Right lobe of liver (tissue), 4 donors: ENCODE measurements around the gene CDK14.

ENCODE experiments used
- POLR2A ChIP-seq: fragments of 450-650 bp; IDR thresholded peaks from one replicate; pipeline ENCODE4 v1.6.1; 2017; ENCODE audit warnings: antibody characterized with exemption, mild to moderate bottlenecking
- TF ChIP-seq, protein P1 (sequence below), 4 donors: fragments of 200-600 bp in 3 of 4; fragments of 450-650 bp in 1 of 4; IDR thresholded peaks; one replicate each; pipeline versions ENCODE4 v1.5.1 to v1.8.0; 2016 to 2022; ENCODE audit warnings: antibody characterized with exemption in 4 of 4, mild to moderate bottlenecking in 2 of 4
- donor health status: DM: no; HTN: no; CAD: no.
- donor health status: DM: no; HTN: no; CAD: no.
- donor health status: DM: no; HTN: yes; CAD: no.

DNA sequence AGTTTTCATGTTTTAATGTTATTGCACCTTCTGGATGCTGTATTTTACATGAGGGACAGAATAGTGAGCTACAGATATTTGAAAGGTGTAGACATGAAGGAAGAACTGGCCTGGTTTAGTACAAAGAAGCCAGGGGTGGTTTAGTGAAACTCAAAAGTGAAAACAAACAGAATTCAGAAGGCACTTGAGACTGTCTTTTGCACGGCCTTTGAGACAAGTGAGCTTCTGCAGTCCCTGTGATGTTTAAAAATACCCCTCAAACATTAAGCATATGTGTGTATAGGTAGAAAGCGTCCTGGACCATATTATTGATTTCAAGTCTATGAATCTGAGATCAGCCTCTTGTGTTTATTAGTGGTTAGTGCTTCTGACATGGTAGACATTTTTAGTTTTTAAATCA, 118.9 kb downstream of the CDK14 start:
- TF ChIP-seq, protein P1, sequence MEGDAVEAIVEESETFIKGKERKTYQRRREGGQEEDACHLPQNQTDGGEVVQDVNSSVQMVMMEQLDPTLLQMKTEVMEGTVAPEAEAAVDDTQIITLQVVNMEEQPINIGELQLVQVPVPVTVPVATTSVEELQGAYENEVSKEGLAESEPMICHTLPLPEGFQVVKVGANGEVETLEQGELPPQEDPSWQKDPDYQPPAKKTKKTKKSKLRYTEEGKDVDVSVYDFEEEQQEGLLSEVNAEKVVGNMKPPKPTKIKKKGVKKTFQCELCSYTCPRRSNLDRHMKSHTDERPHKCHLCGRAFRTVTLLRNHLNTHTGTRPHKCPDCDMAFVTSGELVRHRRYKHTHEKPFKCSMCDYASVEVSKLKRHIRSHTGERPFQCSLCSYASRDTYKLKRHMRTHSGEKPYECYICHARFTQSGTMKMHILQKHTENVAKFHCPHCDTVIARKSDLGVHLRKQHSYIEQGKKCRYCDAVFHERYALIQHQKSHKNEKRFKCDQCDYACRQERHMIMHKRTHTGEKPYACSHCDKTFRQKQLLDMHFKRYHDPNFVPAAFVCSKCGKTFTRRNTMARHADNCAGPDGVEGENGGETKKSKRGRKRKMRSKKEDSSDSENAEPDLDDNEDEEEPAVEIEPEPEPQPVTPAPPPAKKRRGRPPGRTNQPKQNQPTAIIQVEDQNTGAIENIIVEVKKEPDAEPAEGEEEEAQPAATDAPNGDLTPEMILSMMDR (IDR thresholded peaks at IDR 0.05), result no peak
- no peak for TF ChIP-seq POLR2A
